Measurements from ENCODE around the gene CLRN3.

DNA sequence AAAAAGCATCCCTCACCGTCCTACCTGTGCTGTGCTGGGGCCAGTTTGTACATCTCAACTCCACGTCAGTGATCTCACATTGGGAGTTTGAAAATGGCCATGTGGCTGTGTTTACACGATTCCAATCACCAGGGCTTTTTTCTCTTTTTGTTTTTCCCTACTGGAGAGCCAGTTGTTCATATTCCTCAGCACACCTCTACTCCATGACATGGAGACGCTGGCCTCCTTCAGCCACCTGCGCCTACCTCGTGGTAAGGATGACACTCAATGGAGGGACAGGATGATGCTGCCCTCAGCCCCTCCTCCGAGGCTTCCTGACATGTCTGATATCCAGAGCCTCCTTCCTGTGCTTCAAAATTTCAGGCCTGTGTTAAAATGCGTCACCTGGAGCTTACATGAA, 10.3 kb downstream of the CLRN3 start:
- TF ChIP-seq POLR2A (IDR thresholded peaks at IDR 0.05), result no peak
- TF ChIP-seq, protein P1, sequence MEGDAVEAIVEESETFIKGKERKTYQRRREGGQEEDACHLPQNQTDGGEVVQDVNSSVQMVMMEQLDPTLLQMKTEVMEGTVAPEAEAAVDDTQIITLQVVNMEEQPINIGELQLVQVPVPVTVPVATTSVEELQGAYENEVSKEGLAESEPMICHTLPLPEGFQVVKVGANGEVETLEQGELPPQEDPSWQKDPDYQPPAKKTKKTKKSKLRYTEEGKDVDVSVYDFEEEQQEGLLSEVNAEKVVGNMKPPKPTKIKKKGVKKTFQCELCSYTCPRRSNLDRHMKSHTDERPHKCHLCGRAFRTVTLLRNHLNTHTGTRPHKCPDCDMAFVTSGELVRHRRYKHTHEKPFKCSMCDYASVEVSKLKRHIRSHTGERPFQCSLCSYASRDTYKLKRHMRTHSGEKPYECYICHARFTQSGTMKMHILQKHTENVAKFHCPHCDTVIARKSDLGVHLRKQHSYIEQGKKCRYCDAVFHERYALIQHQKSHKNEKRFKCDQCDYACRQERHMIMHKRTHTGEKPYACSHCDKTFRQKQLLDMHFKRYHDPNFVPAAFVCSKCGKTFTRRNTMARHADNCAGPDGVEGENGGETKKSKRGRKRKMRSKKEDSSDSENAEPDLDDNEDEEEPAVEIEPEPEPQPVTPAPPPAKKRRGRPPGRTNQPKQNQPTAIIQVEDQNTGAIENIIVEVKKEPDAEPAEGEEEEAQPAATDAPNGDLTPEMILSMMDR (IDR thresholded peaks at IDR 0.05 in 4 of 5, conservative IDR thresholded peaks at IDR 0.05 in 1 of 5), result no peak

Measured in gastrocnemius medialis (tissue), 4 donors.